Thymus (tissue), 11 donors: ENCODE measurements around the gene ABCC9. TPM values are rescaled to one million over a fixed set of nuclear protein-coding genes. Genes with fewer than 3 reads are reported as not detected.

ENCODE experiments used
- DNase-seq, 9 donors: peaks; one replicate each; pipeline ENCODE4 v3.0.0-alpha.2; 2013; ENCODE audit warnings: low spot score in 9 of 9, low read depth in 6 of 9, missing footprints in 1 of 9
- H3K27ac ChIP-seq, 2 donors: one replicate each; pipeline ENCODE4 v1.5.1; 2013; ENCODE audit warnings: control low read depth in 1 of 2, low read depth in 1 of 2, low read length in 1 of 2, mild to moderate bottlenecking in 1 of 2, moderate library complexity in 1 of 2
- H3K27me3 ChIP-seq, 2 donors: one replicate each; pipeline ENCODE4 v1.5.1; 2013; ENCODE audit warnings: low read length in 1 of 2; ENCODE audit not compliant: control insufficient read depth in 2 of 2, insufficient read depth in 1 of 2
- H3K36me3 ChIP-seq, 2 donors: one replicate each; pipeline ENCODE4 v1.5.1; 2013; ENCODE audit warnings: low read length in 1 of 2, mild to moderate bottlenecking in 1 of 2, moderate library complexity in 1 of 2; ENCODE audit not compliant: control insufficient read depth in 2 of 2, insufficient read depth in 2 of 2
- H3K4me1 ChIP-seq, 2 donors: one replicate each; pipeline ENCODE4 v1.5.1; 2013; ENCODE audit warnings: low read length in 2 of 2; ENCODE audit not compliant: control insufficient read depth in 2 of 2, insufficient read depth in 2 of 2
- H3K4me3 ChIP-seq, 2 donors: one replicate each; pipeline ENCODE4 v1.5.1; 2013; ENCODE audit warnings: low read length in 2 of 2, control low read depth in 1 of 2, mild to moderate bottlenecking in 1 of 2
- H3K9me3 ChIP-seq, 2 donors: one replicate each; pipeline ENCODE4 v1.5.1; 2013; ENCODE audit warnings: low read length in 1 of 2, mild to moderate bottlenecking in 1 of 2; ENCODE audit not compliant: control insufficient read depth in 2 of 2, insufficient read depth in 1 of 2
- WGBS: extraction: QIAGEN DNeasy Blood & Tissue Kit; methylation state at CpG from one replicate; pipeline ENCODE4 v1.1.7; 2013; 5-methylcytosine and 5-hydroxymethylcytosine counted together
- polyA plus RNA-seq: library from polyadenylated mRNA; stranded (reverse); fragments of 200-250 nt; gene quantifications from one replicate; pipeline ENCODE4 v1.2.3, GENCODE V29; 2013
- total RNA-seq: library from RNA; stranded (reverse); fragments of 120-200 nt; gene quantifications from one replicate; pipeline ENCODE4 v1.2.4, GENCODE V29; 2013
- donor health status: healthy.

The ABCC9 gene
- total and polyA plus RNA-seq, 2 donors: 1.5 to 4.4 TPM

DNA sequence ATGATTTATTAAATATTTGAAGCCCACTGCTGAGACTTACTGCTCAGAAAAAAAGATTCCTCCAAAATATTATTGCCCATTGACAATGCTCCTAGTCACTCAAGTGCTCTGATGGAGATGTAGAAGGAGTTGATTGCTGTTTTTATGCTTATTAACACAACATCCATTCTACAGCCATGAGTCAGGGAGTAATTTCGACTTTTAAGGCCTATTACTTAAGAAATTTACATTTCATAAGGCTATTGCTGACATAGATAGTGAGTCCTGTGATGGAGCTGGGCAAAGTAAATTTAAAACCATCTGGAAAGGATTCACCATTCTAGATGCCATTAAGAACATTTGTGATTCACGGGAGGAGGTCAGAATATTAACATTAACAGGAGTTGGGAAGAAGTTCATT, 171.9 kb downstream of the ABCC9 start:
- WGBS: 72% methylated on average over 2 of the region's 2 CpGs
- H3K4me1 ChIP-seq: no peaks in the 10 kb centered on the region
- no peak for DNase-seq

DNA sequence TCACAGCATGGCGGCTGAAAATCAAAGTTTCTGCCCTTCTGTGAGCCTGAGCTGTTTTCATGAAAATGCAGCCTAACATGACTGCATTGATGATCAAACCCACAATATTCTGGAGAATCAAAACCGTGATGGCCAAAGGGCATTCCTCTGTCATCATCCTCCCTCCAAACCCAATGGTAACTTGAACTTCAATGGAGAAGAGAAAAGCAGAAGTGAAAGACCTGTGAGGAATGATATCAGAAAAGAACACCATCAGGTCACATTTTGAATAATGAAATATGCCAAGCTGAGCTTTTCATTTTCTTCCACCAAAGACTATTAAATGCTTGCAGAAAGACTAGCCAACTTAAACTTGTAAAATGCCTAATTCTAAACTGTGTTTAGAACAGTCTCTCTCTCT, 174.8 kb downstream of the ABCC9 start:
- H3K36me3 ChIP-seq: no peaks in the 10 kb centered on the region
- no peaks in the 10 kb centered on the region for H3K4me1 ChIP-seq
- 96% methylated on average over 2 of the region's 2 CpGs for WGBS
- no peak for DNase-seq
- H3K27me3 ChIP-seq: peaks cover 0 to 3% of the 10 kb centered on the region in 2 donors
- H3K27ac ChIP-seq: no peak overlapping the region
- no peak overlapping the region for H3K4me3 ChIP-seq
- H3K9me3 ChIP-seq: no peaks in the 10 kb centered on the region

More for the DNA sequence above, 171.9 kb downstream of the ABCC9 start:
- H3K36me3 ChIP-seq: no peaks in the 10 kb centered on the region
- no peak overlapping the region for H3K4me3 ChIP-seq
- H3K27me3 ChIP-seq: peaks cover 7 to 21% of the 10 kb centered on the region in 2 donors
- H3K27ac ChIP-seq: no peak overlapping the region
- H3K9me3 ChIP-seq: no peaks in the 10 kb centered on the region

DNA sequence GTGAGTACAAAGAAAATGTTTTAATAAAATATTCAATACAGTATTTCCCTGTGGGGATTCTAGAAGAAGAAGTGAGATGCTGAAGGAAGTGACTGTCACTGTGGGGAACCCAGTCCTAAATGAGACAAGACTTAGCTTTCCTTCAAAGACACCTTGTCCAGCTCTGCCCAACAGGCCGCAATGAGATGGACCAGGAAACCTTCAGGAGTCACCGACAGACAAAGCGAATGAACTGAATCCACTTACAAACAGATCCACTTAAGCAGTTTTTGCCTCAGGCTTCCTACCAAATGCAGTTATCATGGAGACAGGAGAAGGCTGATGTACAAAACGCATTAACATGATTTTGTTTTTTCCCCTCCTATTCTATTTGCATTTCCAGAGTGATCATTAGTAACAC, 176.3 kb downstream of the ABCC9 start:
- H3K27me3 ChIP-seq: no peaks in the 10 kb centered on the region
- no peaks in the 10 kb centered on the region for H3K36me3 ChIP-seq
- no peaks in the 10 kb centered on the region for H3K9me3 ChIP-seq
- H3K4me3 ChIP-seq: no peak overlapping the region
- no peak for DNase-seq
- no peak overlapping the region for H3K27ac ChIP-seq
- H3K4me1 ChIP-seq: no peaks in the 10 kb centered on the region
- WGBS: 97% methylated on average over 4 of the region's 4 CpGs

DNA sequence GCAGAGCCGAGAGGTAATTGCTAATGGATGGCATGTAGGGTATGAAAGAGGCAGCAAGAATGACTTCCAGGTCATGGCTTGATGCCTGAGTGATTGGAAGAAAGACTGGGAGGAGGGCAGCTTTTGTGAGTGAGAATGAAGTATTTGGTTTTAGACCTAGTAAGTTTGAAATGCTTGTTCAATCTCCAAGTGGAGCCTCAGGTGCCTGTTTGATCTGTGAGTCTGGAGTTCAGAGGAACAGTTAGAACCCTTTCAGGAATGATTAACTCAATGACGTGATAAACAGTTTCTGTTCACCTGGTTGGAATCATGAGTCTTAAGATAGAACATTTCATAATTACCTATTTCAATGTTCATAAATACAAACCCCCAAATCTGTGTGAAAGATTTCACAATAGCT, 177.2 kb downstream of the ABCC9 start:
- Histone ChIP-seq H3K36me3 (no peaks in the 10 kb centered on the region), H3K4me1 (no peaks in the 10 kb centered on the region), H3K9me3 (no peaks in the 10 kb centered on the region), H3K4me3 (no peak overlapping the region), H3K27ac (no peak overlapping the region), H3K27me3 (no peaks in the 10 kb centered on the region)
- DNase-seq: no peak
- 88% methylated on average over 2 of the region's 2 CpGs for WGBS

DNA sequence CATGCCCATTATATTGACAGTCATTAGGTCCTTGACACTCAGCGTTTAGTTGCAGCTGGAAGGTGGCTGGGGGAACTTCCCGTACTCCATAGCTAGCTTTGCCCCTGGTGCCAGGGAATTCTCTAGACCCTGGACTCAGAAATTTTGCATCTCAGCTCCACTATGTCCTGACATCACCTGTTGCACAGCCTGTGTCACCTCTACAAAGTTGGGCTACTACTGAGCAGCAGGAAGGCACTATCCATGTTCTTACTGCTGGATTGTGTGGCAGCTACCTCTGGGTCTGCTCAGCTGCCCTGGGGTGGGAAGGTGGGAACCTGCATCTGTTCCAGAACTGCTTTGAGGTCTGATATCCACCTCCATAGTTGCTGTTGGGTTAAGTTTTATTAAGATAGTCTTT, 177.7 kb downstream of the ABCC9 start:
- WGBS: 84% methylated on average over 2 of the region's 2 CpGs

DNA sequence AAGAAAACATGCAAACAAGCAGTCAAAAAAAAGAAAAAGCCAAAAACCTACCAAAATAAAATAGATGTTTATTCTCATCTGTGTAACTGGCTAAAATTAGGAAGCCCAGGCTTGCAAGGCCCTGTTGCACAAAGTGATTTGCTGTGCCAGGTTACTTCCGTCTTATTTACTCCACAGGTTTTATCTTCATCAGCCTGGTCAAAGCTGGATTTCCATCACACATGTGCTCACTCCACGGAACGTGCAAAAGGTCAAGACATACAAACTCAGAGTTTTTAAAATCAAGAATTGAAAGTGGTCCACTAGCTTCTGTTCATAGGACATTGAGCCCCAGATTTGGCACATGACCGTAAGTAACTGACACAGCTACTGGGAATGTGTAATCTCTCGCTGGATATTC, 181.5 kb downstream of the ABCC9 start:
- WGBS: 95% methylated on average over 5 of the region's 5 CpGs
- no peaks in the 10 kb centered on the region for H3K4me1 ChIP-seq
- no peak overlapping the region for H3K27ac ChIP-seq
- H3K36me3 ChIP-seq: no peaks in the 10 kb centered on the region
- H3K27me3 ChIP-seq: no peaks in the 10 kb centered on the region
- no peaks in the 10 kb centered on the region for H3K9me3 ChIP-seq
- H3K4me3 ChIP-seq: no peak overlapping the region
- DNase-seq: no peak

More for the DNA sequence above, 177.7 kb downstream of the ABCC9 start:
- no peak overlapping the region for H3K4me3 ChIP-seq
- no peaks in the 10 kb centered on the region for H3K4me1 ChIP-seq
- DNase-seq: no peak
- no peaks in the 10 kb centered on the region for H3K9me3 ChIP-seq
- no peaks in the 10 kb centered on the region for H3K36me3 ChIP-seq
- no peak overlapping the region for H3K27ac ChIP-seq
- H3K27me3 ChIP-seq: no peaks in the 10 kb centered on the region

DNA sequence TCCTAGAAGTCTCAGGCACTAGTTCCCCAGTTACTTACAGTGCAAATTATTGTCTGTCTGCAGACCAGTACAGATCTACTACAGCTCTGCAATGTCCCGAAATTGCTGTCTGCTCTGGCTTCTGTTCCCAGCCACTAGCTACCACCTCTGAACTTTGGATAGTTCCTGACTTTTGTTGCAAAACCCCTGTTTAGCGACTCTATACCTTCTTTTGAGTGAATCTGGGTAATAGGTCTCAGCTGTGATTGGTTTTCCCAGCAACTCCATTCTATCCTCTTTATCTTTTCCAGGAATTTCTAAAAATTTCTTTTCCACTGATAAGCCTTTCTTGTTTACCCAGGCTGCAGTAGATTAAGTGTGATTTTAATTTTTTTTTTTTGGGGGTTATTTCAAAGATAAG, 183.5 kb downstream of the ABCC9 start:
- Histone ChIP-seq H3K4me1 (no peaks in the 10 kb centered on the region), H3K27ac (no peak overlapping the region), H3K4me3 (no peak overlapping the region), H3K9me3 (no peaks in the 10 kb centered on the region), H3K27me3 (no peaks in the 10 kb centered on the region), H3K36me3 (no peaks in the 10 kb centered on the region)
- WGBS: 84% methylated on average over 2 of the region's 2 CpGs
- DNase-seq: no peak

DNA sequence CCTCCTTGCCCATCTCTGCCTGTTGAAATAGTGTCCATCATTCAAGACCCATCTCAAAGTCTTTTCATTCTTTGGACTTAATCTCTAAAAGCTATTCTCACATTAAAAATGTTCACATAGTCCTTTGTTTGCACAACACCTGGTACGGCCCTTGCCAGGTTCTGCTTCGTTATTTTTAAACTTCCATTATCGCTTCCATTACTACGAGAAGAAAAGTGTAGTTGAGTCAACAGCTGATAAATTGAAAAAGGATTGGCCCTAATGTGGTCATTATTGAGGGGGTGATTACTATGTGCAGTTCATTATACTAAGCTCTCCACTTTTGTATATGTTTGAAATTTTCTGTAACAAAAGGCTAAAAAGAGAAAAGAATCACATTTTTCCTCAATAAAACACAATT, 184.5 kb downstream of the ABCC9 start:
- H3K27me3 ChIP-seq: no peaks in the 10 kb centered on the region
- no peak overlapping the region for H3K27ac ChIP-seq
- no peak overlapping the region for H3K4me3 ChIP-seq
- no peaks in the 10 kb centered on the region for H3K9me3 ChIP-seq
- no peaks in the 10 kb centered on the region for H3K36me3 ChIP-seq
- no peaks in the 10 kb centered on the region for H3K4me1 ChIP-seq
- 99% methylated on average over 4 of the region's 4 CpGs for WGBS
- no peak for DNase-seq

DNA sequence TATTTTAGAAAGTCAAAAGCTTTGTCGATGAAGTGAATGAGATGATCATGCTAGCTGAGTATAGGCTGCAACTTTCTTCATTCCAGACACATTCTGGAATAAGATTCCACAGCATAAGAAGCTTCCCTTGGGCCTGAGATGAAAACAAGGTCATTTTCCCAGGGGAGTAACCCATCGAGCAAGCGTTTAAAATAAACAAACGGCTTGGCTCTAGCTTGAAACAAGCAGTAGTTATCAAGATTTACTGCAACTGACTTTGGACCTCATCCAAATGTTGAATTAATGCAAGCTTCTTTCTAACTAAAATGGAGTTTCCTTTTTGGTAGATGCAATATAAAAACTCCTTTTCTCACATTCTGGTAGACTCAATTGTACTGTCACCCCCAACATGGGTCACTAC, 189.7 kb downstream of the ABCC9 start:
- H3K27me3 ChIP-seq: no peaks in the 10 kb centered on the region
- WGBS: 68% methylated on average over 4 of the region's 4 CpGs
- no peak for DNase-seq
- H3K9me3 ChIP-seq: no peaks in the 10 kb centered on the region
- no peak overlapping the region for H3K4me3 ChIP-seq
- no peaks in the 10 kb centered on the region for H3K36me3 ChIP-seq
- no peak overlapping the region for H3K27ac ChIP-seq
- H3K4me1 ChIP-seq: no peaks in the 10 kb centered on the region
